Thyroid gland (tissue), 4 donors: ENCODE results near the gene MRGPRX1. TPM values are rescaled to one million over a fixed set of nuclear protein-coding genes. Genes with fewer than 3 reads are reported as not detected.

Source experiments
- DNase-seq, 2 donors: peaks; one replicate each; pipeline ENCODE4 v3.0.0-alpha.2; 2019
- H3K27ac ChIP-seq, 3 donors: fragments of 200-600 bp; sonication (generic); 1 replicate in 2 of 3; 2 replicates in 1 of 3; pipeline ENCODE4 v1.5.1; 2016 to 2019; ENCODE audit warnings: mild to moderate bottlenecking in 1 of 3, moderate library complexity in 1 of 3
- H3K27me3 ChIP-seq: fragments of 200-600 bp; sonication (generic); one replicate; pipeline ENCODE4 v1.5.1; 2019
- H3K36me3 ChIP-seq, 2 donors: fragments of 200-600 bp; sonication (generic); one replicate each; pipeline ENCODE4 v1.5.1; 2016 to 2019
- H3K4me1 ChIP-seq, 2 donors: fragments of 200-600 bp; sonication (generic); one replicate each; pipeline ENCODE4 v1.5.1; 2017 to 2019
- H3K4me3 ChIP-seq, 3 donors: fragments of 200-600 bp; sonication (generic); replicated peaks in 1 of 3; 1 replicate in 2 of 3; 2 replicates in 1 of 3; pipeline ENCODE4 v1.5.1; 2016; ENCODE audit warnings: mild to moderate bottlenecking in 1 of 3
- H3K9me3 ChIP-seq: fragments of 200-600 bp; sonication (generic); one replicate; pipeline ENCODE4 v1.5.1; 2017
- CTCF ChIP-seq, 6 experiments: fragments of 200-600 bp in 3 of 6; fragments of 450-650 bp in 3 of 6; sonication (generic) in 3 of 6; IDR thresholded peaks; one replicate each; pipeline ENCODE4 v1.5.1; 2016 to 2019; ENCODE audit warnings: antibody characterized with exemption in 6 of 6, mild to moderate bottlenecking in 2 of 6, inconsistent platforms in 1 of 6, moderate library complexity in 1 of 6
- POLR2A ChIP-seq, 2 donors: fragments of 450-650 bp; IDR thresholded peaks; one replicate each; pipeline ENCODE4 v1.6.1; 2017; ENCODE audit warnings: antibody characterized with exemption in 2 of 2, mild to moderate bottlenecking in 2 of 2, moderate library complexity in 1 of 2
- WGBS, 2 donors: methylation state at CpG; one replicate each; pipeline ENCODE4 v1.1.5; 2017; 5-methylcytosine and 5-hydroxymethylcytosine counted together
- intact Hi-C: fragments of 100-400 bp; cut with DNase I; formaldehyde crosslinking; loops from one replicate; pipeline ENCODE4 v1.15.1; 2023
- total RNA-seq, 4 donors: library from RNA; depleted of rRNA; stranded (reverse); fragments of >200 nt; gene quantifications; one replicate each; pipeline ENCODE4 v1.2.3, GENCODE V29; 2016

MRGPRX1 gene
- total RNA-seq, 4 donors from 2014 or later: not detected

- TF ChIP-seq POLR2A (IDR thresholded peaks at IDR 0.05) (no peak), CTCF (IDR thresholded peaks at IDR 0.05) (no peak)
- H3K27ac ChIP-seq: no peak overlapping the region
- WGBS, 2 donors: 88% methylated on average over 16 of the region's 16 CpGs
- H3K27me3 ChIP-seq: no peaks in the 10 kb centered on the region
- H3K4me3 ChIP-seq: no peak overlapping the region
- H3K36me3 ChIP-seq: no peaks in the 10 kb centered on the region
- no peak for DNase-seq
- no peaks in the 10 kb centered on the region for H3K4me1 ChIP-seq
- intact Hi-C loops: no loop called here
- H3K9me3 ChIP-seq: no peaks in the 10 kb centered on the region
These were observed 33.1 kb upstream of the MRGPRX1 start for GRCh38 chr11:18972336-18972735.

GRCh38 chr11:18969720-18970119, 30.5 kb upstream of the MRGPRX1 start:
- no peaks in the 10 kb centered on the region for H3K9me3 ChIP-seq
- H3K27me3 ChIP-seq: no peaks in the 10 kb centered on the region
- WGBS, 2 donors: 53 to 61% methylated on average over 3 of the region's 3 CpGs
- no peak overlapping the region for H3K4me3 ChIP-seq
- intact Hi-C loops: no loop called here
- no peaks in the 10 kb centered on the region for H3K4me1 ChIP-seq
- no peaks in the 10 kb centered on the region for H3K36me3 ChIP-seq
- TF ChIP-seq POLR2A (IDR thresholded peaks at IDR 0.05) (no peak), CTCF (IDR thresholded peaks at IDR 0.05) (no peak)
- H3K27ac ChIP-seq: no peak overlapping the region
- DNase-seq: no peak

GRCh38 chr11:18958221-18958910, 19.2 kb upstream of the MRGPRX1 start:
- 44 to 47% methylated on average over 1 of the region's 1 CpG for WGBS, 2 donors

GRCh38 chr11:18956630-18957029, 17.4 kb upstream of the MRGPRX1 start:
- TF ChIP-seq POLR2A (IDR thresholded peaks at IDR 0.05) (no peak), CTCF (IDR thresholded peaks at IDR 0.05) (no peak)
- Histone ChIP-seq H3K9me3 (no peaks in the 10 kb centered on the region), H3K27ac (no peak overlapping the region), H3K4me1 (peaks cover 0 to 6% of the 10 kb centered on the region in 2 donors), H3K36me3 (no peaks in the 10 kb centered on the region), H3K4me3 (no peak overlapping the region), H3K27me3 (no peaks in the 10 kb centered on the region)
- no peak for DNase-seq
- intact Hi-C loops: no loop called here
- WGBS, 2 donors: 93 to 95% methylated on average over 16 of the region's 16 CpGs

More at GRCh38 chr11:18958221-18958910, 19.2 kb upstream of the MRGPRX1 start:
- peaks cover 0 to 6% of the 10 kb centered on the region in 2 donors for H3K4me1 ChIP-seq
- no peak for TF ChIP-seq POLR2A (IDR thresholded peaks at IDR 0.05)
- no peak for TF ChIP-seq CTCF (IDR thresholded peaks at IDR 0.05)
- H3K27me3 ChIP-seq: no peaks in the 10 kb centered on the region
- intact Hi-C loops: no loop called here
- no peaks in the 10 kb centered on the region for H3K36me3 ChIP-seq
- no peak overlapping the region for H3K4me3 ChIP-seq
- H3K9me3 ChIP-seq: no peaks in the 10 kb centered on the region
- peak in 1 of 2 donors; percentile 11 for DNase-seq
- H3K27ac ChIP-seq: no peak overlapping the region

GRCh38 chr11:18936002-18936673, 3.1 kb downstream of the MRGPRX1 start:
- DNase-seq: no peak

More at GRCh38 chr11:18936002-18936673, 3.1 kb downstream of the MRGPRX1 start:
- TF ChIP-seq CTCF (IDR thresholded peaks at IDR 0.05) (no peak), POLR2A (IDR thresholded peaks at IDR 0.05) (no peak)
- H3K9me3 ChIP-seq: no peaks in the 10 kb centered on the region
- no peak overlapping the region for H3K4me3 ChIP-seq
- intact Hi-C loops: no loop called here
- no peaks in the 10 kb centered on the region for H3K36me3 ChIP-seq
- WGBS, 2 donors: 70 to 77% methylated on average over 5 of the region's 5 CpGs
- no peak overlapping the region for H3K27ac ChIP-seq
- H3K27me3 ChIP-seq: no peaks in the 10 kb centered on the region
- no peaks in the 10 kb centered on the region for H3K4me1 ChIP-seq
